Middle frontal gyrus (tissue), 1 donor: ENCODE data around the gene LYPD5.

Experiments used
- DNase-seq: peaks from one replicate; pipeline ENCODE4 v3.0.0-alpha.2; 2015; ENCODE audit warnings: low spot score; ENCODE audit errors: extremely low spot score

Gene LYPD5

GRCh38 chr19:43752287-43752875 is 49.9 kb downstream of the LYPD5 start:
- no peak for DNase-seq

GRCh38 chr19:43751466-43752220 is 50.6 kb downstream of the LYPD5 start:
- no peak for DNase-seq

- no peak for DNase-seq
Measured at GRCh38 chr19:43749898-43750297, 52.3 kb downstream of the LYPD5 start.

GRCh38 chr19:43749152-43749551 is 53.1 kb downstream of the LYPD5 start:
- no peak for DNase-seq

- DNase-seq, result no peak
Measured at GRCh38 chr19:43748685-43749084, 53.6 kb downstream of the LYPD5 start.

- DNase-seq, result no peak
Measured at GRCh38 chr19:43748205-43748594, 54.0 kb downstream of the LYPD5 start.

GRCh38 chr19:43747557-43748204 is 54.6 kb downstream of the LYPD5 start:
- no peak for DNase-seq
